NCI-H526 (cell line): ENCODE data around the gene BRCA2.
A peak's percentile ranks its signal among the peaks of the same experiment; 100 is the strongest.

Source experiments
- DNase-seq, 2 experiments: peaks; one replicate each; lab custom pipeline; 2025; lab: John Stamatoyannopoulos, UW

Gene BRCA2

GRCh38 chr13:32384702-32385101 lies 69.4 kb downstream of the BRCA2 start:
- DNase-seq, result no peak

- no peak for DNase-seq
Observed at GRCh38 chr13:32385410-32385809, 70.1 kb downstream of the BRCA2 start.

GRCh38 chr13:32390048-32390447 lies 74.7 kb downstream of the BRCA2 start:
- no peak for DNase-seq

- DNase-seq, result no peak
Observed at GRCh38 chr13:32390484-32390883, 75.2 kb downstream of the BRCA2 start.

GRCh38 chr13:32391101-32391619 lies 75.9 kb downstream of the BRCA2 start:
- DNase-seq, result no peak

- DNase-seq, result no peak
Observed at GRCh38 chr13:32403108-32403507, 87.8 kb downstream of the BRCA2 start.

GRCh38 chr13:32407854-32408253 lies 92.5 kb downstream of the BRCA2 start:
- DNase-seq, result no peak

GRCh38 chr13:32408296-32409000 lies 93.1 kb downstream of the BRCA2 start:
- DNase-seq, result no peak

- DNase-seq, result no peak
Observed at GRCh38 chr13:32409001-32409313, 93.6 kb downstream of the BRCA2 start.

GRCh38 chr13:32409561-32410421 lies 94.5 kb downstream of the BRCA2 start:
- DNase-seq, result no peak

GRCh38 chr13:32413284-32413683 lies 98.0 kb downstream of the BRCA2 start:
- no peak for DNase-seq

- no peak for DNase-seq
Observed at GRCh38 chr13:32414580-32414979, 99.3 kb downstream of the BRCA2 start.

GRCh38 chr13:32415019-32415418 lies 99.7 kb downstream of the BRCA2 start:
- DNase-seq, result peak in 1 of 2 experiments; percentile 42

- DNase-seq, result no peak
Observed at GRCh38 chr13:32417995-32418394, 102.7 kb downstream of the BRCA2 start.

- no peak for DNase-seq
Observed at GRCh38 chr13:32419862-32420261, 104.6 kb downstream of the BRCA2 start.

GRCh38 chr13:32423592-32423991 lies 108.3 kb downstream of the BRCA2 start:
- DNase-seq, result no peak

GRCh38 chr13:32425158-32425557 lies 109.8 kb downstream of the BRCA2 start:
- DNase-seq, result no peak

- DNase-seq, result peak in 1 of 2 experiments; percentile 15
Observed at GRCh38 chr13:32426191-32426989, 111.1 kb downstream of the BRCA2 start.

- peak; percentile 39 to 85 for DNase-seq
Observed at GRCh38 chr13:32426990-32427851, 111.9 kb downstream of the BRCA2 start.

- DNase-seq, result peak; percentile 48 to 80
Observed at GRCh38 chr13:32427852-32428580, 112.7 kb downstream of the BRCA2 start, which contains the start of gene N4BP2L1. Gene N4BP2L1, minus strand, starts transcription at chr13:32428130. Its CDS starts 48 bp downstream, at chr13:32428082.
